GM18868 (cell line): Measurements from ENCODE around the gene KIF12.

ENCODE experiments used
- ATAC-seq: cut with Tn5 transposase; IDR thresholded peaks from one replicate; pipeline ENCODE4 v1.9.1; 2021; ENCODE audit warnings: mild to moderate bottlenecking, moderate library complexity; ENCODE audit not compliant: unreplicated experiment

The KIF12 gene

DNA sequence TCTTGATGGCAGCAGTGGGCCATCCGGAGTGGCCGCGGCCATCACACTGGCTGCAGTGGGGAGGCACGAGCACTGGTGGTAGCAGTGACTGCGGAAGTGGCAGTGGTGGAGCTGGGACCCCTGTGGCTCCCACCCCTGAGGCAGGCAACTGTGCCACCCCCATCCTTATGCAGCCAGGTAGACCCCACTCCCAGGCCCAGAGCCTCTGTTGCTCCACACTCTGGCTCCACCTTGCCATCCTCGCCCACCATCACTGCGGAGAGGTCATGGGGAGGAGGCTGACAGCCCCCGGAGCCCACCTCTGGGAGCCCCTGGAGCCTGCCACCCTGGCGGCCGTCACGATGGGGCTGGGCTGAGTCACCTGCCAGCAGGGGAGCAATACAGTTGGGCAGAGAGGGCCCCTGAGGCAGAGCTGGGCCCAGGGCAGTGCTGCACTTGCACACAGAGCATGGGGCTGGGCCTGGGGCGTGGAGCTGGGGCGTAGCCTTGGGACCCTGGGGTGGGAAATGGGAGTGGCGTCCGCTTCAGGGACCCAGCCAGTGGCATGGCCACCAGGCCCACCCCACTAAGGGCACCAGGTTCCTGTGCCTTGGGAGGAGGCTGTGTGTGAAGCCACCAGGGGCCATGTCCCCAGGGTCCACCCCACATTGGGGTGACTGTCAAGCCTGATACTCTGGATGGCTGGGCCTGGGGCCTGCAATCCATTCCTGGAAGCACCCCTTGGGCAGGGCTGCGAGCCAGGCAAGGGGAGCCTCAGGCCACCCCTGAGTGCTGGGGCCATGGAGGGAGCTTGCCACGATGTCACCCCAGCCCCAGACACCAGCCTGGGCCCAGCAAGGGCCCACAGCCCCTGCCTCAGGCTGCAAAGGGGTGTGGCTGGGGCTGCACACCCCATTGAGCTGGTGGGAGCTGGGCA is 28.6 kb downstream of the KIF12 start:
- no peak for ATAC-seq

DNA sequence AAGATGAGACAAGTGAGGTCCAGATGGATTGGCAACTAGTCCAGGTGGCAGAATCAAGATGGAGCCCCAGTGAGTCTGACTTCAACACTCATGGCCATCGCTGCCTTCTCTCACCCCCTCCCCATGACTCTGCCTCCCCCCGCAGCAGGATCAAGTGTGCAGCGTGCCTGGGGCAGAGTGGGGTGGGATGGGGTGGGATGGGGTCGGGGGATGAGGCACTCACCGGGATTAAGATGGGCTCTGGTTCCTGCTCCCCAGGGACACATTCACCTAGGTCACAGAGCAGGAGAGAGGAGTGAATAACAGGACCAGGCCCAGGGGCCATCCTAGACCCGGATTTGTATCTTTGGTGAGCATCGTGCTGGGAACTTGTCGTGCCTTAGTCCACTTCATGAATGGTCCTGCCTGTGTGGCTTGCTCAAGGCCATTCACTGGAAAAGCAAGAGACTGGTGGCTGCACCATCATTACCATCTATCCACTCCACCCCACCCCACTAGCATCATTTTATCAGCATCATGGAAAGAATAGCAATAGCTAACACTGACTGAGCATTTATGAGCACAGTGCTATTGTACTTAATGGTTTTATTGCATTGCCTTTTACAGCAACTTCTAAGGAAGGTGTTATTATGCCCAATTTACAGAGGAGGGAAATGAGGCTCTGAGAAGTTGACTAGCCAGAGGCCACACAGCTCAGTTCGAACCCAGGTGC is 29.5 kb downstream of the KIF12 start:
- no peak for ATAC-seq

DNA sequence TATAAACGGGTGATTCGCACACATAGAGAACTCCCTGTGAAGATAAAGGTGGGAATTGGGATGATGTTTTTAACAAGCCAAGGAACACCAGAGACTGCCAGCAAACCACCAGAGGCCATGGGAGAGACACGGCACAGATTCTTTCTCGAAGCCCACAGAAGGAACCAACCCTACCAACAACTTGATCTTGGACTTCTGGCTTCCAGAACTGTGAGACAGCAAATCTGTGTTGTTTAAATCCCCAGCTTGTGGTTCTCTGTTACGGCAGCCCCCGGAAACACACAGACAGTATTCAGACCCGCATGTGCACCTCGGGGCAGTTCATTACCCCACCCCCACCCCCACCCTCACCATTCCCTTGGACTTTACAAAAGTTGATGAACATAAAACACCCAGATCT is 33.8 kb downstream of the KIF12 start:
- ATAC-seq, result no peak

DNA sequence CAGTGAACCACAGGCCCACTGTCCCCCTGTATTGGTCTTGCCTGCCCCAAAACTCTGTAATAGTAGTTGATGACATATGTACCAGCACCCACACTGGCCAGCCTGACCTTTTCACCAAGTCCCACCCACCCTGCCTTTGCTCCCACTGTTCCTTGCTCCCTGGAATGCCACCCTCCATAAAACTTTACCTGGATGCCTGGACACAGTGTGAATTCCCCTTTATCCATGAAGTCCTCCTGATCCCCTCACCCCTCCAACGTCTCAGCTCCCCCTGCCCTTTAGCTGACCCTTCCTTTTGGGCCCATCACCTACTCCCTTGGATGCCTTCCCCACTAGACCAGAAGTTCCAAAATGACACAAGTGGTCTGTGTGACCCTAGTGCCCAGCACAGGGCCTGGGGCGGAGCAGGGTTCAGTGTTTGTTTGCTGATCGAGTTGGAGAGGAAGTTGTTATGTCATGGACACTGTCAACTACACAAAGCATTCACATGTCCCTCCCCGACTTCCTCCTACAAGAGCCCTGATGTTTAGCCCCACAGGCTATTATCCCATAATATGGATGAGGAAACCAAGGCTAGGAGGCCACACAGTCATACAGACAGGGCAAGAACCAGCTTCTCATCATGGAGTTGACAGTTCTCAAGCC is 37.1 kb downstream of the KIF12 start:
- ATAC-seq, result no peak

DNA sequence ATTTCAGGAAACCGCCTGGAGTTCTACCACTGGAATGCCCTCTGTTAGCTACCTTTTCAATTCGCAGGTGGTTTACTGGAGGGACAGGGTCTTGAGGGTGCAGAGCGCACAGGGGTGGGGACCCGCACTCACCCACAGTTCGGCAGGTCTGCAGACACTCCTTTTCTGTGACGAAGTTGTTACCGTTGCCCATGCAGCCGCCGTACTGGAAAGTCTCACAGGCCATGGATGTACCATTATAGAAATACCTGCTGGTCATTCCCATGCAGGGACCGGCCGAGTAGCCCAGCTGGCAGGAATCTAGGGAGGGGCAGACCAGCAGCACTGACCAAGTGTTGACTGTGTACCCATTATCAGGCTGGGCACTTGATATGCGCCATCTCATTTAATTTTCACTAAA is 37.8 kb downstream of the KIF12 start:
- ATAC-seq, result no peak

DNA sequence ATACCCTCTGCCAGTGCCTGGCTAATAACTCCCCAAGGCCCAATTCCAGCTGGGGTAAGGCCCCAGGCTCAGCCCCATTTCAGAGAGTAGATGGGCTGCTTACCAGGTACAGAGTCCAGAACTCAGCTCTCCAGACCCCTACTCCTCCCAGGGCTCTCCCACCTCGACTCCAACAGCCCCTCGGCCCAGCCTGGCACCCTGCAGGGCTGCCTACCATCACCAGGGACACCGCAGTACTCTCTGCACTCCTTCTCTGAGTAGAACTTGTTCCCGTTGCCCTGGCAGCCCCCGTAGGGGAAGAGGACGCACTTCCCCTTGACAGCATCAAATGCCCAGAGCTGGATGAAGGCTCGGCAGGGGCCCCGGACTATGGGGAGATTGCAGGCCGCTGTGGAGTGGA is 38.4 kb downstream of the KIF12 start:
- no peak for ATAC-seq

DNA sequence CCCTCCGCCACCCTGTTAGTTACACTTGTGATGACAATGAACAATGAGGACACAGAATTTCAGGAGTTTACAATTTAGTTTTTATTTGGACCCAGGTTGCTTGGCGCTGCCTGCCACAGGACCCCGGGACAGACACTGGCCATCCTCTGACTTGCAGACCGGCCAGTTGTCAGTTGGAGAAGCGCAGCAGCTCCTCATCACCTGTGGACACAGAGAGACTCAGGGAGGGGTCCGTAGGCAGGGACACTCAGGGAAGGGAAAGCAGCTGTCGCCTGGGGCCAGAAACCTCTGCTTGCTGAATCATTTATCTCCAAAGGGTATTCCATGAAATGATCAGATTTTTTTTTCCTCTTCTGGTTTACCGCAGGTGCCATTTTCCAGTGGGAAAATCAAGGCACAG is 39.0 kb downstream of the KIF12 start:
- ATAC-seq, result no peak

DNA sequence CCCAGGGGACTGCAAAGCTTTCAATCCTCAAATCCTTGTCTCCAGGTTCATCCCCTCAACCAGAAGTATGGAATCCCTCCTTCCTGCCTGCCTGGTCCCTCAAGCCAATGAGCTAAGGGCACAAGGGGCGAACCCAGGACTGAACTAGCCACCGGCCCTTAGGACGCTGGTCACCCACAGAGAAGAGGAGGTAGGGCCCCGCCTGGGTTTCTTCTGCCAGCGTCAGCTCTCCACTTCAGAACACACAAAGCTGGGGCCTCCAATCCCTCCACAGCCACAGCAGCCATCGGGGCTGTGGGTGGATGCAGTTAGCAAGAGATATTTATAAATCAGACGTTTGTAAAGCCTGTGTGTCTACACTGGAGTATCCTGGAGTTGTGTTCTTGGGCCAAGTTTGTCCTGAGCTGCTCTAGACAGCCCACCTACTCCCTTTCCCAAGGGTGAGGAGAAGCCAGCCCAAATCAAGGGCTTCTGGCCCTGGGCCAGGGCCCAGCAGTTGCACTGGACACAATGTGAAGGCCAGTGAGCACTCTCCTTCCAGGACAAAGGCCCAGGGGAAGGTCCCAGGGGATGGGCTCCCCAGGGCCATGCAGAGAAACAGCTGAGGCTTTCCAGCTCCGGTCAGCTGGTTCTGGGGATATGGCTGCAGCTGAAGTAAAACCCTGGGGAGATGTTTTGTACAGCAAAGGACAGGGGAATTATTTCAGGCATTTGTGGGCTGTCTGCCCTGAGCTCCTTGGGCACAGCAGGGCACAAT is 39.9 kb downstream of the KIF12 start:
- no peak for ATAC-seq

DNA sequence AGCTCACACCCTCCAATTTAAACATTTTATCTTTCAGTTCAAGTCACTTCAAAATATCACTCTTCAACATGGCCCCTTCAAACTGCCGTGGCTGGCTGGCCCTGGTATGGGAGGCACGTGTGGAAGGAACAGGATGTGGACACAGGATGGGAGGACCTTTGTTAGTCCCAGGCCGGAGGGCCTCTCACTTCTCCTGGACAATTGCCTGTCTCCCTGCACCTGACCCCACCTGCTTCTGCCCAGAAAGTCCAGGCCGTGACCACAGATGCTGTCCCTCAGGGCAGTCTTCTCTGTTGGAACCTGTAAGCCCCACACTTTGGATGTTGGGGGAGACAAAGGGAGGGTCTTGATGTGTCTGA is 40.4 kb downstream of the KIF12 start:
- ATAC-seq, result no peak

DNA sequence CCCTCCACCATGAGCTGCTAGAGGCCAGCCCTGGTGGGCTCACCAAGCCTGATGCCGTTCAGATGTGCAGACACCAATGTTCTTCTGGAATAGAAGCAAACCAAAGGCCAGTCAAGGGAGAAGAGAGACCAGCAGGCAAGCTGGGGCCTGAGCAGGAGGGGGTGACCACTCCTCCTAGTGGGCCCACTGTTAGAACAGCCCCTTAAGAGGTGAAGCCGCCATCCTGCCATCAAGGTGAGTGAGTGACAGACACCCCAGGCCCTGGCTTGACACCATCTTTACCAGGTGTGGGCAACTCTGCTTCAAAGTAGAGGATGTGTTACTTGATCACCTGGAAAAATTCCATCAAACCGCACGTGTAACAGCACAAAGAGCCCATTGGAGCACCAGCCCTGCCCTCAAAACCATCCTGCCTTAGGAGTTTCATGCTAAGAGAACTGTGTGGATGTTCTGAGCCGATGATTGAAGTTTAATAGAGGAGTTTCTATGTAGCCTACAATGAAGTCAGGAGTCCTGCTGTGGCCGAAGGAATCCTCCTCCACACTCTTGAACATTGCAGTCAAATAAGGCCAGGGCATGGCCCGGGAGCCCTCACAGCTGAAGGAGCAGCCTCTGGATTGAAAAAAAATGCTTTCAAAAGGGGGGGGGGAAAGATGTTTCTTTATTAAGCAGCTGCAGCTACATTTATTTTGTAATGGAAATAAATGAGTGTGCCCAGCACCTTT is 41.8 kb downstream of the KIF12 start:
- ATAC-seq, result no peak

DNA sequence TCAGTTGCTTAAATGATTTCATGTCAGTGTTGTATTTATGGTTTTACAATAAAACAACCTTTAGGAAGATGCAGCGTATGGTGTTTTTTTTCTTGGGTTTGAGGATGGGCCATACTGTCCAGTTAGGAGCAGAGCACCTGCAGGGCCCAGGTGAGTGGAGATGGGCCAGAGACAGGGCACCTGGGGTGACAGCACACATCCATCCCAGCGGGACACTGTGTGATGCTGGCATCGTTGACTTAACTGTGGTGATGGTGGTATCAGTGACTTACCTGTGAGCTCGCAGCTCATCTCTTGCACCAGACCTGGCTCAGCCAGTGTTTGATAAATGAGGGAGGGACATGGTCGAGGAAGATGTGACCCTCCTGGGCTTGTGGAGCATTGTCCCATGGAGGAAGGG is 42.6 kb downstream of the KIF12 start:
- ATAC-seq, result no peak

DNA sequence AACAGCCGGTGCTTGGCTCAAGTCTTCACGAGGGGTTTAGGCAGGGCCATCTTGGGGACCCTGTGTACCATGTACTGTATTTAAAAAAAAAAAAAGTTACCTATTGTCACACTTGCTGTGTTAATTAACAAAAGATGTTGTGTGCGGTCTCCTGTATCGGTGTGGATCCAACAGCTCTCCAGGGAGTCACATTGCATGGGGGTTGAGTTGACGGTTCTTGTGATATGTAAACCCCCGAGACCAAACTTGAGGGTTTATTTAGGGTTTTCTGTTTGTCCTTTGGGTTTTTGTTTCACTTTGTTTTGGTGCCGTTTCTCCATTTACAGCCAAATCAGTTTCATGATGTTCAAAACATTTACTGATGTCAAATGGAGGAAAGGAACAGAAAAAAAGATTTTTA is 43.2 kb downstream of the KIF12 start:
- ATAC-seq, result no peak

DNA sequence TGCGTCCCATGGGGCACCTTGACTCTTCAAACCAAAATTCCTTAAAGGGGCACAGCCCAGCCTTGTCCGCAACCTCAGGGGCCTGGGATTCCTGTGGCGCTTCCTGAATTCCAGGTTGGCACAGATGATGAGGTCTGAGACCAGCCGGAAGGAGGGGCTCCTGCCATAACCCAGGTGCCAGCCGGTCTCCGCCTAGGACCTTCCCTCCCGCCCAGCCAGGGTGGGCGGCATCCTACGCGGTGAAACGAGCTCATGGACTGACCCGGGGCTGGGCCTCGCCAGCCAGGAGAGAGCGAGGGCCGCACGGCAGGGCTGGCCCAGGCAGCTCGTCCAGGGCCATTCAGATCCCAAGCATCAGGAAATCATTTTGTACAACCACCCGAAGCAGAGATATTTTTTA is 44.0 kb downstream of the KIF12 start:
- ATAC-seq, result no peak

DNA sequence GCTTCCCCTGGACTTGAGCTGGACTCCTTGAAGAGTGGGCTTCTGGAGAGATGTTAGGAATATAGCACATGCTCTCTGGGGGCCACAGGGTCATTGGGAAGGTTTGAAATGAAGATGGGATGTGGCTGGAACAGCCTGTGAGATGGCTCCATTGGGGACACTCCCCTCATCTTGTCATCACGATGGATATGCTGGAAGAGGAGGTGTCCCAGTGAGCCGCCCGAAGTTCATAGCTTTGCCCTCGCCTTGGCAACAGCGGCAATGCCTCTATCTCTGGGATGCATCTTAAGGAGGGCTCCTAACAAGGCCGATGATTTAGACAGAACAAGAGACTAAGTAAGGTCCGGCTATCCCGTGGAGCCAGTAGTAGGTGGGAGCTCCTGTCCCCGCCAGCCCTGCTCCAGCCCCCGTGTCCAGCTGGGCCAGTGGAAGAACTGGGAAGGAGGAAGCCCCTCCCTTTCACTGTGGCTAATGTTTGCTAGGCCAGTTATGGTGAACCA is 44.9 kb downstream of the KIF12 start:
- no peak for ATAC-seq

DNA sequence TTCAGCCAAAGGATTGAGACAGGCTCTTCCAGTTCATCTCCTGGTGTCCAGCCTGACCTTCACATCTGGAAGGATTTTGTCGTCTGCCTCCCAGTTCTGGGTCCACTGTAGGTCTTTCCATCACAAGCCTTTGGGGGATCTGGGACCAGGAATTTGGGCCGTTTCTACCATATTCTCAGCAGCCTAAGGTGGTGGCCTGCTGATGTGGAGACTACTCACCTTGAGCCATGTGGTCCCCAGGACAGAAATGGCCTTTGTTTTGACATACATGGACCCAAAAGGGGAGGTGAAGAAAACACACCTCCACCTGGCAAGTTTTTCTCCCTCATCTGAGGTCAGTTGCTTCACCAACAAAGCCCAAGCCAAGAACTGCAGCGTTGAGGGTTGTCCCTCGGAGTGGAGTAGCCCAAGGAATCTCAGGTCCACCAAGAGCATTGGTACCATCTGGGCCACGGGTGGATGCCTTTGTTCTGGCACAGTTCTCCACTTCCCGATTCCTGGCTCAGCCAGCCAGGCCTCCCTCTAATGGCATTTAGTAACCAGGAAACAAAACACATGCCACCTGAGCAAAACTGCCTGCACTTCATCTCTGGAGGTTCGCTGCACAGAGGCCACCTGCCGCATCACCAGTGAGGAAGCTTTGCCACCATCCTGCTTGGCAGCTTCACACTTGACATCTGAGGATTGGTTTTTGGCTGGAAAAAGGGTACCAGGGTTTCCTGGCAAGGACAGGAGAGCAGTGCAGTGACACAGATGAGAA is 45.7 kb downstream of the KIF12 start:
- ATAC-seq, result no peak

DNA sequence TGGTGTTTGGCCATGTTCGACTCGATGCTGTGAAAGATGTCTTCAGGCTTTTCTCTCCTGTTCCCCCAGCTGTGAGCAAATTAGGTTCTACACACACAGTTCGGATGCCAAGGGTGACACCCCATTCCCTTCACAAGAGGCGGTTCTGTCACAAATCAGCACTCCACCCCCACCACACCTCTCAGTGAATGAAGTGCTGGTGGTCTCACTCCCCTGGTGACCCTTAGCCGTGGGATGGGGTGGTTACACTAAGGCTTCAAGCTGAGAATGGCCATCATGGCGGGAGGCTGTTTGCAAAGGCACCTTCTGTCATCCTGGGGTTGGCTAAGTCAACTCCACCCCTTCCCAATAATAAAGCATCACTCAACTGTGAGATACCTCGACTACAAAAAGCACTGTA is 47.4 kb downstream of the KIF12 start:
- no peak for ATAC-seq

DNA sequence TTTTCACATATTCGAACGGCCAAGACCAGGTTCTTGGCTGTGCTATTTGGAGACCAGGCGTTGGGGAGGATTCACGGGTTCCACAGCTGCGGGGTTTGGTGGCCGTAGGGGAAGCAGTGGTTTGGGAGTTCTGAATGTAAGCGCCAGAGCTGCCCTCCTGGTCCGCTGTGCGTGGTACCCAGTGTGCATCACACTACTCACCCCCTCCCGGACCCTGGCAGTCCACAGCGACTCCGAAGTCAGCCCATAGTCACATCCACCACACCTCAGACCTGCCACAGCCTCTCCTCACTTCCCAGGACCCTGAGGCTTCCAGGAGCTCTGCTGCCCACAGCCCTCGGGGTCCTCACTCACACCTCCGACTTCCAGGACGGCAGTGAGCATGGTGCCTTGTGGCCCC is 47.8 kb downstream of the KIF12 start:
- no peak for ATAC-seq

DNA sequence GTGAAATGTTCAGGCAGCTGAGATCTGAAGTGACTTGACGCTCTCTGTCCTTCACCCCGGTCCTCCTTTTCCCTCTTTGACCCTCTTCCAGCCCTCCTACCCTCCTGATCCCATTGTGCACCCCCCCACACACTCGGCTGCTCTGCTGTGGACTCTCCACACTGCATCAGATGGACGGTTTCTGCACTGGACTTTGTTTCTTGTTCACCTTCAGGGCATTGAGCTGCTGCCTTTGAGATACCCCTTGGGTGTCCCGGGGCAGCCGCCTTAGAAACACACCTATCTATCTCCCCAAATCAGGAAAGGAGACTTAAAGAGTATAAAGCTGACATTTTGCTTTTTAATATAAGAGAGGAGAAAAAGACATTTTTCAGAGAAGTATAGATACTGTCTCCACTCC is 48.4 kb downstream of the KIF12 start:
- no peak for ATAC-seq

DNA sequence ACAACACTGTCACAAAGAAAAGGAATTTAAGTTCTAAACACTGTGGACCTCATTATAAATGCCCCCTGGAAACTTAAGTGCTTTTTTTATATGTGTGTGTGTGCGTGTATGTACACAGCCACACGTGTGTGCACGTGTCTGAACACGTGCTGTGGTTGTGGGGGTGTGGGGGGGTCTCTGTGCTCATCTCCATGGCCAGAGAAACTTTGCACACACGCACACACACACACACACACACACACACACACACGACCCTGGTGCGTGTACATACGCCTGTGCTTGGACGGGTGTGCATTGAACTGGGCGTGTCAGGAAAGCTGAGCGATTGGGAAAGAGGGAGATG is 48.9 kb downstream of the KIF12 start:
- no peak for ATAC-seq
